ENCODE measurements around the gene CSNK2A1.
"Not testable (repeated sequence)": the region's sequence is repeated elsewhere in the genome, so short reads cannot be mapped to it uniquely, and the experiment has no call there.

Gene CSNK2A1

GRCh38 chr20:531608-532007 lies 12.0 kb downstream of the CSNK2A1 start:
- no peak for DNase-seq

- no peak for DNase-seq
These were observed 13.3 kb downstream of the CSNK2A1 start for GRCh38 chr20:530321-530720.

GRCh38 chr20:528923-529604 lies 14.5 kb downstream of the CSNK2A1 start:
- no peak for DNase-seq

GRCh38 chr20:527571-527886 lies 16.1 kb downstream of the CSNK2A1 start:
- no peak for DNase-seq

- DNase-seq = no peak
These were observed 21.7 kb downstream of the CSNK2A1 start for GRCh38 chr20:521860-522259.

GRCh38 chr20:519999-520398 lies 23.6 kb downstream of the CSNK2A1 start:
- DNase-seq = no peak

- DNase-seq = no peak
These were observed 26.4 kb downstream of the CSNK2A1 start for GRCh38 chr20:517221-517620.

GRCh38 chr20:516799-517198 lies 26.8 kb downstream of the CSNK2A1 start:
- no peak for DNase-seq

GRCh38 chr20:515696-516095 lies 27.9 kb downstream of the CSNK2A1 start:
- no peak for DNase-seq

GRCh38 chr20:513429-513828 lies 30.2 kb downstream of the CSNK2A1 start:
- DNase-seq = no peak

GRCh38 chr20:510328-511057 lies 33.1 kb downstream of the CSNK2A1 start:
- not testable (repeated sequence) for DNase-seq

GRCh38 chr20:508364-508787 lies 35.2 kb downstream of the CSNK2A1 start:
- not testable (repeated sequence) for DNase-seq

GRCh38 chr20:507761-508332 lies 35.7 kb downstream of the CSNK2A1 start:
- DNase-seq = no peak

GRCh38 chr20:507006-507758 lies 36.4 kb downstream of the CSNK2A1 start:
- no peak for DNase-seq

- no peak for DNase-seq
These were observed 38.9 kb downstream of the CSNK2A1 start for GRCh38 chr20:504632-505075.

GRCh38 chr20:503048-503737 lies 40.4 kb downstream of the CSNK2A1 start:
- DNase-seq = no peak

GRCh38 chr20:497979-498378 lies 45.6 kb downstream of the CSNK2A1 start:
- DNase-seq = no peak

GRCh38 chr20:496126-496696 lies 47.4 kb downstream of the CSNK2A1 start:
- DNase-seq = no peak

GRCh38 chr20:492159-492558 lies 51.4 kb downstream of the CSNK2A1 start:
- no peak for DNase-seq

GRCh38 chr20:487655-488054 lies 55.9 kb downstream of the CSNK2A1 start:
- no peak for DNase-seq

- no peak for DNase-seq
These were observed 59.6 kb downstream of the CSNK2A1 start for GRCh38 chr20:483815-484644.

GRCh38 chr20:481167-481566 lies 62.4 kb downstream of the CSNK2A1 start:
- DNase-seq = no peak

Data from NCI-H2029 (cell line).